SK-N-SH treated with all-trans-retinoic acid at 6 μM for 48 hours (cell line): ENCODE results near the gene KLF15.

Source experiments
- ATAC-seq: fragments of 200-7000 bp; cut with Tn5 transposase; 3 replicates; pipeline ENCODE4 v1.9.1; 2020; ENCODE audit warnings: mild to moderate bottlenecking, moderate library complexity
- ARNTL ChIP-seq: fragments of 450-650 bp; formaldehyde crosslinking; IDR thresholded peaks from 2 replicates; pipeline ENCODE4 v1.5.0; 2020; ENCODE audit warnings: low read depth, mild to moderate bottlenecking, moderate library complexity, borderline replicate concordance
- BACH2 ChIP-seq: fragments of 250-450 bp; sonication (Bioruptor Pico); IDR thresholded peaks from 2 replicates; pipeline ENCODE4 v1.9.0; 2021; ENCODE audit warnings: mild to moderate bottlenecking, borderline replicate concordance
- CSDC2 ChIP-seq: fragments of 250-450 bp; sonication (Bioruptor Pico); IDR thresholded peaks from 2 replicates; pipeline ENCODE4 v1.5.0; 2020; ENCODE audit warnings: mild to moderate bottlenecking, moderate library complexity
- ESRRG ChIP-seq: fragments of 250-450 bp; sonication (Bioruptor Pico); IDR thresholded peaks from 2 replicates; pipeline ENCODE4 v1.6.1; 2021; ENCODE audit warnings: mild to moderate bottlenecking
- GLIS3 ChIP-seq: fragments of 250-450 bp; sonication (Bioruptor Pico); IDR thresholded peaks from 2 replicates; pipeline ENCODE4 v1.5.0; 2020; ENCODE audit warnings: mild to moderate bottlenecking, moderate library complexity
- ISL1 ChIP-seq: fragments of 250-450 bp; sonication (Bioruptor Pico); IDR thresholded peaks from 2 replicates; pipeline ENCODE4 v2.1.2; 2022; ENCODE audit warnings: mild to moderate bottlenecking, moderate library complexity
- OSR1 ChIP-seq: fragments of 250-450 bp; sonication (Bioruptor Pico); IDR thresholded peaks from 2 replicates; pipeline ENCODE4 v1.8.0; 2022; ENCODE audit warnings: moderate library complexity, mild to moderate bottlenecking, inconsistent platforms
- PPARA ChIP-seq: fragments of 250-450 bp; sonication (Bioruptor Pico); IDR thresholded peaks from 2 replicates; pipeline ENCODE4 v1.5.0; 2020; ENCODE audit warnings: mild to moderate bottlenecking, borderline replicate concordance
- RARB ChIP-seq: fragments of 250-450 bp; sonication (Bioruptor Pico); IDR thresholded peaks from 2 replicates; pipeline ENCODE4 v1.8.0; 2021; ENCODE audit warnings: mild to moderate bottlenecking, moderate library complexity
- SNAI2 ChIP-seq: fragments of 250-450 bp; sonication (Bioruptor Pico); IDR thresholded peaks from 2 replicates; pipeline ENCODE4 v1.5.0; 2020; ENCODE audit warnings: mild to moderate bottlenecking, moderate library complexity
- TCF4 ChIP-seq: fragments of 250-450 bp; sonication (Bioruptor Pico); IDR thresholded peaks from 2 replicates; pipeline ENCODE4 v1.8.0; 2021; ENCODE audit warnings: mild to moderate bottlenecking, moderate library complexity, borderline replicate concordance
- TOX ChIP-seq: fragments of 250-450 bp; sonication (Bioruptor Pico); IDR thresholded peaks from 2 replicates; pipeline ENCODE4 v1.8.0; 2021; ENCODE audit warnings: mild to moderate bottlenecking, moderate library complexity, borderline replicate concordance
- ZC3H10 ChIP-seq: fragments of 250-450 bp; sonication (Bioruptor Pico); IDR thresholded peaks from 2 replicates; pipeline ENCODE4 v1.5.1; 2021; ENCODE audit warnings: mild to moderate bottlenecking, moderate library complexity
- ZFP3 ChIP-seq: fragments of 250-450 bp; sonication (Bioruptor Pico); IDR thresholded peaks from 2 replicates; pipeline ENCODE4 v1.5.0; 2020; ENCODE audit warnings: mild to moderate bottlenecking, moderate library complexity
- ZFP30 ChIP-seq: fragments of 450-650 bp; formaldehyde crosslinking; IDR thresholded peaks from 2 replicates; pipeline ENCODE4 v1.5.0; 2022; ENCODE audit warnings: mild to moderate bottlenecking, moderate library complexity
- ZNF565 ChIP-seq: fragments of 450-650 bp; formaldehyde crosslinking; conservative IDR thresholded peaks from 2 replicates; pipeline ENCODE4 v1.5.0; 2020; ENCODE audit warnings: low read depth, mild to moderate bottlenecking, moderate library complexity
- ZNF70 ChIP-seq: fragments of 450-650 bp; formaldehyde crosslinking; IDR thresholded peaks from 2 replicates; pipeline ENCODE4 v1.5.0; 2020; ENCODE audit warnings: mild to moderate bottlenecking, moderate library complexity
- ZNF8 ChIP-seq: fragments of 450-650 bp; formaldehyde crosslinking; IDR thresholded peaks from 2 replicates; pipeline ENCODE4 v1.5.0; 2020; ENCODE audit warnings: mild to moderate bottlenecking, moderate library complexity
- TF ChIP-seq, protein P1 (sequence below): fragments of 250-450 bp; sonication (Bioruptor Pico); IDR thresholded peaks from 2 replicates; pipeline ENCODE4 v1.8.0; 2020; ENCODE audit warnings: mild to moderate bottlenecking, moderate library complexity, borderline replicate concordance
- TF ChIP-seq, protein P2 (sequence below): fragments of 250-450 bp; sonication (Bioruptor Pico); IDR thresholded peaks from 2 replicates; pipeline ENCODE4 v1.5.1; 2020; ENCODE audit warnings: low read depth, mild to moderate bottlenecking, moderate library complexity
- TF ChIP-seq, protein P3 (sequence below): fragments of 250-450 bp; sonication (Bioruptor Pico); IDR thresholded peaks from 2 replicates; pipeline ENCODE4 v1.5.0; 2020; ENCODE audit warnings: mild to moderate bottlenecking, moderate library complexity
- TF ChIP-seq, protein P4 (sequence below): fragments of 250-450 bp; sonication (Bioruptor Pico); IDR thresholded peaks from 2 replicates; pipeline ENCODE4 v1.8.0; 2021; ENCODE audit warnings: low read depth, mild to moderate bottlenecking, moderate library complexity, borderline replicate concordance

KLF15 gene

DNA sequence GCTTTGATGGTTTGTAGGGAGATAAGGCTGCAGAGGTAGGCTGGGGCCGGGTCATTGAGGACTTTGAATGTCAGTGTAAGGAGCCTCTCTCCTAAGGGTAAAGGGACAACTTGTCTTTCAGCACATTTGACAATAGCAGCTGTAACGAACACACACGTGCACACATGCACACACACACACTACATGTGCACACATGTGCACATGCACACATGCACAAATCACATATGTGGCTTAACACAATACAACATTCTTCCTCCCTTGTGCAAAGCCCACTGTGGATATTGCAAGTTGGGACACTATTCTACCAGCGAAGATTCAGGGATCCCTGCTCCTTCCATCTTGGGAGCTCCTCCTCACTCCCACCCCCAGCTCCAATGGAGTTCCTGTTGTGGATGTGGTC is 36.4 kb upstream of the KLF15 start:
- no peak for ATAC-seq
- TF ChIP-seq ARNTL (CRISPR knock-in tag) = no peak
- TF ChIP-seq TCF4 (CRISPR knock-in tag) = no peak
- TF ChIP-seq, protein P1, sequence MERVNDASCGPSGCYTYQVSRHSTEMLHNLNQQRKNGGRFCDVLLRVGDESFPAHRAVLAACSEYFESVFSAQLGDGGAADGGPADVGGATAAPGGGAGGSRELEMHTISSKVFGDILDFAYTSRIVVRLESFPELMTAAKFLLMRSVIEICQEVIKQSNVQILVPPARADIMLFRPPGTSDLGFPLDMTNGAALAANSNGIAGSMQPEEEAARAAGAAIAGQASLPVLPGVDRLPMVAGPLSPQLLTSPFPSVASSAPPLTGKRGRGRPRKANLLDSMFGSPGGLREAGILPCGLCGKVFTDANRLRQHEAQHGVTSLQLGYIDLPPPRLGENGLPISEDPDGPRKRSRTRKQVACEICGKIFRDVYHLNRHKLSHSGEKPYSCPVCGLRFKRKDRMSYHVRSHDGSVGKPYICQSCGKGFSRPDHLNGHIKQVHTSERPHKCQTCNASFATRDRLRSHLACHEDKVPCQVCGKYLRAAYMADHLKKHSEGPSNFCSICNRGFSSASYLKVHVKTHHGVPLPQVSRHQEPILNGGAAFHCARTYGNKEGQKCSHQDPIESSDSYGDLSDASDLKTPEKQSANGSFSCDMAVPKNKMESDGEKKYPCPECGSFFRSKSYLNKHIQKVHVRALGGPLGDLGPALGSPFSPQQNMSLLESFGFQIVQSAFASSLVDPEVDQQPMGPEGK (CRISPR knock-in tag) = no peak
- TF ChIP-seq ISL1 (CRISPR knock-in tag) = no peak
- TF ChIP-seq ZFP30 (CRISPR knock-in tag) = no peak
- no peak for TF ChIP-seq ESRRG
- TF ChIP-seq ZNF565 = no peak
- no peak for TF ChIP-seq PPARA
- no peak for TF ChIP-seq ZNF8 (CRISPR knock-in tag)
- no peak for TF ChIP-seq CSDC2 (CRISPR knock-in tag)
- no peak for TF ChIP-seq SNAI2 (CRISPR knock-in tag)

GRCh38 chr3:126392246-126392645 is 35.0 kb upstream of the KLF15 start:
- TF ChIP-seq, protein P1 (CRISPR knock-in tag) = no peak
- TF ChIP-seq GLIS3 (CRISPR knock-in tag) (no peak), TOX (CRISPR knock-in tag) (no peak), OSR1 (CRISPR knock-in tag) (no peak), ZNF70 (CRISPR knock-in tag) (no peak), ISL1 (CRISPR knock-in tag) (no peak), BACH2 (no peak), ESRRG (no peak), SNAI2 (CRISPR knock-in tag) (no peak), ZFP3 (no peak), PPARA (no peak), ZNF8 (CRISPR knock-in tag) (no peak), RARB (no peak), ZC3H10 (CRISPR knock-in tag) (no peak)
- TF ChIP-seq, protein P2, sequence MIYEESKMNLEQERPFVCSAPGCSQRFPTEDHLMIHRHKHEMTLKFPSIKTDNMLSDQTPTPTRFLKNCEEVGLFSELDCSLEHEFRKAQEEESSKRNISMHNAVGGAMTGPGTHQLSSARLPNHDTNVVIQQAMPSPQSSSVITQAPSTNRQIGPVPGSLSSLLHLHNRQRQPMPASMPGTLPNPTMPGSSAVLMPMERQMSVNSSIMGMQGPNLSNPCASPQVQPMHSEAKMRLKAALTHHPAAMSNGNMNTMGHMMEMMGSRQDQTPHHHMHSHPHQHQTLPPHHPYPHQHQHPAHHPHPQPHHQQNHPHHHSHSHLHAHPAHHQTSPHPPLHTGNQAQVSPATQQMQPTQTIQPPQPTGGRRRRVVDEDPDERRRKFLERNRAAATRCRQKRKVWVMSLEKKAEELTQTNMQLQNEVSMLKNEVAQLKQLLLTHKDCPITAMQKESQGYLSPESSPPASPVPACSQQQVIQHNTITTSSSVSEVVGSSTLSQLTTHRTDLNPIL (CRISPR knock-in tag) = no peak
- TF ChIP-seq, protein P3, sequence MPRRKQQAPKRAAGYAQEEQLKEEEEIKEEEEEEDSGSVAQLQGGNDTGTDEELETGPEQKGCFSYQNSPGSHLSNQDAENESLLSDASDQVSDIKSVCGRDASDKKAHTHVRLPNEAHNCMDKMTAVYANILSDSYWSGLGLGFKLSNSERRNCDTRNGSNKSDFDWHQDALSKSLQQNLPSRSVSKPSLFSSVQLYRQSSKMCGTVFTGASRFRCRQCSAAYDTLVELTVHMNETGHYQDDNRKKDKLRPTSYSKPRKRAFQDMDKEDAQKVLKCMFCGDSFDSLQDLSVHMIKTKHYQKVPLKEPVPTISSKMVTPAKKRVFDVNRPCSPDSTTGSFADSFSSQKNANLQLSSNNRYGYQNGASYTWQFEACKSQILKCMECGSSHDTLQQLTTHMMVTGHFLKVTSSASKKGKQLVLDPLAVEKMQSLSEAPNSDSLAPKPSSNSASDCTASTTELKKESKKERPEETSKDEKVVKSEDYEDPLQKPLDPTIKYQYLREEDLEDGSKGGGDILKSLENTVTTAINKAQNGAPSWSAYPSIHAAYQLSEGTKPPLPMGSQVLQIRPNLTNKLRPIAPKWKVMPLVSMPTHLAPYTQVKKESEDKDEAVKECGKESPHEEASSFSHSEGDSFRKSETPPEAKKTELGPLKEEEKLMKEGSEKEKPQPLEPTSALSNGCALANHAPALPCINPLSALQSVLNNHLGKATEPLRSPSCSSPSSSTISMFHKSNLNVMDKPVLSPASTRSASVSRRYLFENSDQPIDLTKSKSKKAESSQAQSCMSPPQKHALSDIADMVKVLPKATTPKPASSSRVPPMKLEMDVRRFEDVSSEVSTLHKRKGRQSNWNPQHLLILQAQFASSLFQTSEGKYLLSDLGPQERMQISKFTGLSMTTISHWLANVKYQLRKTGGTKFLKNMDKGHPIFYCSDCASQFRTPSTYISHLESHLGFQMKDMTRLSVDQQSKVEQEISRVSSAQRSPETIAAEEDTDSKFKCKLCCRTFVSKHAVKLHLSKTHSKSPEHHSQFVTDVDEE (CRISPR knock-in tag) = no peak
- TF ChIP-seq, protein P4, sequence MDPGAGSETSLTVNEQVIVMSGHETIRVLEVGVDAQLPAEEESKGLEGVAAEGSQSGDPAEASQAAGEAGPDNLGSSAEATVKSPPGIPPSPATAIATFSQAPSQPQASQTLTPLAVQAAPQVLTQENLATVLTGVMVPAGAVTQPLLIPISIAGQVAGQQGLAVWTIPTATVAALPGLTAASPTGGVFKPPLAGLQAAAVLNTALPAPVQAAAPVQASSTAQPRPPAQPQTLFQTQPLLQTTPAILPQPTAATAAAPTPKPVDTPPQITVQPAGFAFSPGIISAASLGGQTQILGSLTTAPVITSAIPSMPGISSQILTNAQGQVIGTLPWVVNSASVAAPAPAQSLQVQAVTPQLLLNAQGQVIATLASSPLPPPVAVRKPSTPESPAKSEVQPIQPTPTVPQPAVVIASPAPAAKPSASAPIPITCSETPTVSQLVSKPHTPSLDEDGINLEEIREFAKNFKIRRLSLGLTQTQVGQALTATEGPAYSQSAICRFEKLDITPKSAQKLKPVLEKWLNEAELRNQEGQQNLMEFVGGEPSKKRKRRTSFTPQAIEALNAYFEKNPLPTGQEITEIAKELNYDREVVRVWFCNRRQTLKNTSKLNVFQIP (CRISPR knock-in tag) = no peak
- ATAC-seq = no peak

DNA sequence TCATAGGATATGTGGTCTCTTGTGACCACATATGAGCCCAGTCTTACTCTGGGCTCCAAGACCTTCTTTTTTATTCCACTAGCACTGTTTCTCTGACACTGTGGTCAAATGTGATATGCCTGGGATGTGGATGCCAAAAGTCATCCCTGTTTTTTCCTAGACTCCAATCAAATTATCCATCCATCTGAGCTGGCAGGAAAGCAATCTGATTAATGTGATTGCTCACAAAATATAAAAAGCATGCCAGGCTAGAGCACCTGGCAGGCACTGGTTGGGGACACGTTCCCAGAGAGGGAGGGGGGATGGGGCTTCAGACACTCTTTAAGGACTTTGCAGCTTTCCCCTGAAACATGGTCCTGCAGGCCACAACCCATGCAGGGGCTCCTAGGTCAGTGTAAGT is 34.4 kb upstream of the KLF15 start:
- ATAC-seq = no peak

More for the DNA sequence above, 34.4 kb upstream of the KLF15 start:
- TF ChIP-seq PPARA = no peak
- no peak for TF ChIP-seq SNAI2 (CRISPR knock-in tag)
- TF ChIP-seq ZC3H10 (CRISPR knock-in tag) = no peak
- TF ChIP-seq ZNF70 (CRISPR knock-in tag) = no peak
- no peak for TF ChIP-seq CSDC2 (CRISPR knock-in tag)
- no peak for TF ChIP-seq OSR1 (CRISPR knock-in tag)
- TF ChIP-seq TCF4 (CRISPR knock-in tag) = no peak
- TF ChIP-seq ZFP3 = no peak
